ENCODE results near the gene SCPEP1. TPM values are rescaled to one million over a fixed set of nuclear protein-coding genes. Genes with fewer than 3 reads are reported as not detected.

SCPEP1 gene
- total RNA-seq, 2 donors from 2014 or later, result 13.7 to 22.9 TPM

DNA sequence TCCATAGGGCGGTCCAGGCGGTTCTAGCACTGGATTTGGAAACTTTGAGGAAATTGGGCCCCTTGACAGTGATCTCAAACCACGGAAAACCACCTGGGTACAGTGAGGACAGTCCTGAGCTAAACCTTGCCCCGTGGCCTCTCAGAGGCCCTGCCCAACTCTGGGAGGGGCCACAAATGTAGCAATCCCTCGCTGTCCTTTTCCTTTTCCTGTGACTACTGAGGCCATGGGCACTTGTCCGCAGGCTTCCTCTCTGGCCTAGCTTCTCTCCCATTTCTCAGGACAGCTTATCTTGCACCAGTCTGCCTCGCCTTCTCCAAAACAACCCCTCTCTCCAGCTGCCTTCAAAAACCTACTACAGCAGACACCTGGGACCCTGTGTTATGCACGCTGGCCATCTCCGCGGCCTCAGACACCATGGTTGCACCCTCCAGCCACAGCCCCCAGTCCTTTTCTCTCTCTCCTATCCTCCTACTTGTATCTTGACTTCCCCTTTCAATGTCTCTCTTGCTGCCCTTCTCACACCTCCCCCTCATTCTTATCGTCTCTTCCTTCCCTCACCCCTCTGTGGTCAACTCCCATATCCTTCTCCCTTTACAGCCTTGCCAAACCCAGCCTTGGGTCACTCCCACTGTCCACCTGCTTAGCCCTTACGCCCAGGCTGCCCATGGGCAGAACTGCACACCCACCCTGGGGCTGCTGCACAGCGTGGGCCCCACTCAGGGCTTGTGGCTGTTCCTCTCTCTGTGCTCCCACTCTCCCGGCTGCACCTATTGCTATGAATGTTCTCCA lies 7.6 kb downstream of the SCPEP1 start:
- intact Hi-C loops (cut with DNase I), result no loop called here
- TF ChIP-seq, protein P1, sequence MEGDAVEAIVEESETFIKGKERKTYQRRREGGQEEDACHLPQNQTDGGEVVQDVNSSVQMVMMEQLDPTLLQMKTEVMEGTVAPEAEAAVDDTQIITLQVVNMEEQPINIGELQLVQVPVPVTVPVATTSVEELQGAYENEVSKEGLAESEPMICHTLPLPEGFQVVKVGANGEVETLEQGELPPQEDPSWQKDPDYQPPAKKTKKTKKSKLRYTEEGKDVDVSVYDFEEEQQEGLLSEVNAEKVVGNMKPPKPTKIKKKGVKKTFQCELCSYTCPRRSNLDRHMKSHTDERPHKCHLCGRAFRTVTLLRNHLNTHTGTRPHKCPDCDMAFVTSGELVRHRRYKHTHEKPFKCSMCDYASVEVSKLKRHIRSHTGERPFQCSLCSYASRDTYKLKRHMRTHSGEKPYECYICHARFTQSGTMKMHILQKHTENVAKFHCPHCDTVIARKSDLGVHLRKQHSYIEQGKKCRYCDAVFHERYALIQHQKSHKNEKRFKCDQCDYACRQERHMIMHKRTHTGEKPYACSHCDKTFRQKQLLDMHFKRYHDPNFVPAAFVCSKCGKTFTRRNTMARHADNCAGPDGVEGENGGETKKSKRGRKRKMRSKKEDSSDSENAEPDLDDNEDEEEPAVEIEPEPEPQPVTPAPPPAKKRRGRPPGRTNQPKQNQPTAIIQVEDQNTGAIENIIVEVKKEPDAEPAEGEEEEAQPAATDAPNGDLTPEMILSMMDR (IDR thresholded peaks at IDR 0.05), result no peak
- DNase-seq, result no peak
- H3K4me1 ChIP-seq, result no peaks in the 10 kb centered on the region
- no peaks in the 10 kb centered on the region for H3K9me3 ChIP-seq
- H3K27ac ChIP-seq, result no peak overlapping the region
- no peak overlapping the region for H3K9ac ChIP-seq (ENCODE audit: low read depth in 2 of 2, low read length in 2 of 2)
- H3K27me3 ChIP-seq, result no peaks in the 10 kb centered on the region
- H3K4me3 ChIP-seq, result no peak overlapping the region
- H3K36me3 ChIP-seq, result no peaks in the 10 kb centered on the region

DNA sequence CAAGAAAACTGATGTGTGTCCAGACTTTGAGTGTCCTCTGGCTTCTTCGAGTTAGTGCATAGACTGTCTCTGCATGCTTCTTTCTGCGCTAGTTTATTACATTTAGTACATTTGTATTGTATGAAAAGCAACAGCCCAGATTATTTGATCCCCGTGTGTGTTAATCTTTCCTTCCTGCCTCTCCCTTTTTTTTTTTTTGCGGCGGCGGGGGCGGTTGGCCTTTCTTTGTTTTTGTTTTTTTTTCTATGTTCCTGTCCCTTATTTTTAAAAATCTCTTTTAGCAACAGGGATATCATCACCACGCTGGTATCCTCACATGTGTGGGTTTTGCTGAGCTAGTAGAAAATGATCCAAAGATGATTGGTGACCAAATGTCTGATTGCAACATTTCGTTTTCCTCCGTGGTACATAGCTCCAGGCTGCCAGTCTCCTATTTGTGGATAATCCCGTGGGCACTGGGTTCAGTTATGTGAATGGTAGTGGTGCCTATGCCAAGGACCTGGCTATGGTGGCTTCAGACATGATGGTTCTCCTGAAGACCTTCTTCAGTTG lies 9.4 kb downstream of the SCPEP1 start:
- no peak for DNase-seq
- intact Hi-C loops (cut with DNase I), result no loop called here
- H3K9me3 ChIP-seq, result no peaks in the 10 kb centered on the region
- no peak overlapping the region for H3K27ac ChIP-seq
- no peak overlapping the region for H3K9ac ChIP-seq (ENCODE audit: low read depth in 2 of 2, low read length in 2 of 2)
- TF ChIP-seq, protein P1 (IDR thresholded peaks at IDR 0.05), result no peak
- H3K4me1 ChIP-seq, result no peaks in the 10 kb centered on the region
- no peaks in the 10 kb centered on the region for H3K36me3 ChIP-seq
- H3K4me3 ChIP-seq, result no peak overlapping the region
- no peaks in the 10 kb centered on the region for H3K27me3 ChIP-seq

DNA sequence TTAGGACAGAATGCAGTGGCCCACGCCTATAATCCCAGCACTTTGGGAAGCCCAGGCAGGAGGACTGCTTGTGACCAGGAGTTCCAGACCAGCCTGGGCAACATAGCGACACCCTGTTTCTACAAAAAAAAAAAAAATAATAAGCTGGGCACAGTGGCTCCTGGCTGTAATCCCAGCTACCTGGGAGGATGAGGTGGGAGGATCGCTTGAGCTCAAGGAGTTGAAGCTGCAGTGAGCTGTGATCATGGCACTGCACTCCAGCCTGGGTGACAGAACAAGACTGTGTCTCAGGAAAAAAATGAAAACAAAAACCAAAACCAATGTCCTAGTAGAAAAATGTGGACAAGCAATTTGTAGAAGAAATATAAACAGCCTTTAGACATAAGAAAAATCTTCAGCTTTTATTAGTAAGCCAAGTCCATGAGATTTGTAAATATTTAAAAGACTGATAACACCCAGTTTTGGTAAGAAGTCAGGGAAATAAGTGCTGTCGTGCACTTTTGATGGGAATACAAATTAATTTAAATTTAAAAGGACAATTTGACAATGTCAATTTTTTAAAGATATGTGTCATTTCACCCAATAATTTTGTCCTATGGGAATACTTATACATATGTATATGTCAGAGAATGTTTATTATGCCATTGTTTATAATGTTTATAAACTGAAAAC lies 11.1 kb downstream of the SCPEP1 start:
- intact Hi-C loops (cut with DNase I), result no loop called here
- Histone ChIP-seq H3K9me3 (no peaks in the 10 kb centered on the region), H3K9ac (ENCODE audit: low read depth in 2 of 2, low read length in 2 of 2) (no peak overlapping the region), H3K4me3 (no peak overlapping the region), H3K27me3 (no peaks in the 10 kb centered on the region), H3K4me1 (no peaks in the 10 kb centered on the region), H3K27ac (no peak overlapping the region), H3K36me3 (no peaks in the 10 kb centered on the region)
- TF ChIP-seq, protein P1 (IDR thresholded peaks at IDR 0.05), result no peak
- no peak for DNase-seq

DNA sequence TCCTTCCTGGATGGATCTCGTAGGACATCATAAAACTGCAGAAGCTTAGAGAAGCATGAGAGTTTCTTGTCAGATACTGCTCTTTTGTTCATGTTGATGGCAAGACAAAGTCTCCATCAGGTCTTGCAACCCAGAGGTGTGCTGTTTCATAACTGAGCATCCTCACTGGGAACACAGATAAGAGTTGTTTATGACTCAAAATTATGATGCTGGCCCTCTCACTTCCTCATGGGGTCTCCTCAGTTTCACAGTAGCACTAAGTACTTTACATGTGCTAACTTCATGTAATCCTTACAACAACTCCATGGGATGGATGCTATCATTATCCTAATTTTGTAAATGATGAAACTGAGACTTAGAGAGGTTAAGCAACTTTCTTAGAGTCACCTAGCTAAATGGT lies 14.4 kb downstream of the SCPEP1 start:
- intact Hi-C loops (cut with DNase I), result no loop called here
- Histone ChIP-seq H3K36me3 (no peaks in the 10 kb centered on the region), H3K9ac (ENCODE audit: low read depth in 2 of 2, low read length in 2 of 2) (no peak overlapping the region), H3K27me3 (no peaks in the 10 kb centered on the region), H3K4me3 (no peak overlapping the region), H3K9me3 (no peaks in the 10 kb centered on the region), H3K27ac (no peak overlapping the region), H3K4me1 (no peaks in the 10 kb centered on the region)
- TF ChIP-seq, protein P1 (IDR thresholded peaks at IDR 0.05), result no peak
- DNase-seq, result no peak

DNA sequence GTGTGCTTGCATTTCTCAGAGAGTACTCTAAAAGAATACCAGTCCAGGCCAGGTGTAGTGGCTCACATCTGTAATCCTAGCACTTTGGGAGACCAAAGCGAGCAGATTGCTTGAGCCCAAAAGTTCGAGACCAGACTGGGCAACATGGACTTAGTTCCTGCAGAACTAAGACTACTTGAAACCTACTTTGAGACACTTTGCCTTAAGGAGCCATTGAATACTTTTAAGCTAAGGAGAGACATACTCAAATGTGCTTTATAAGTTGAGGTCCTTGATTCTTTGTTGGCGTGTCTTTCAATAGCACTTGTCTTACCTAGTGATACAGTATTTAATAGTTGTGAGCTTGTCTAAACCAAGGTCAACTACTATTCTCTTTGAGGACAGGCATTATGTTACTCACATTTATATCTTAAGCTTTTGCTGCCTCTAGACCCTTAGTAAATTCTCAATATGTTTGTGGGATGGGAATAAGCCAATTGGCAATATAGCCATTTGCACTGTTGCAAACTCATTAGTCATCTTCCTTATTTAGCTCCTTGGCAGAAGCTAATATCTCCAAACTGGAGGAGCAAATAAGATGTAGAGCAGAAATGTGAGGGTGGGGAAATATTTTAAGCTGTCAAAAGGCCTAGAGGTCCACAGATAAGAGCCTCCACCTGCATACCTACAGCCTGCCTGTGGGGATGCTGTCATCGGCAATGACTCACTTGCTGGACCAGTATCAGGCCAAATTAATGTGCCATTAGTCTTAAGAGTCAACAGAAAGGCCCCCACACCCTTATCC lies 16.3 kb downstream of the SCPEP1 start:
- Histone ChIP-seq H3K27me3 (no peaks in the 10 kb centered on the region), H3K9ac (ENCODE audit: low read depth in 2 of 2, low read length in 2 of 2) (no peak overlapping the region), H3K4me1 (no peaks in the 10 kb centered on the region), H3K4me3 (no peak overlapping the region), H3K27ac (no peak overlapping the region), H3K9me3 (no peaks in the 10 kb centered on the region), H3K36me3 (no peaks in the 10 kb centered on the region)
- no peak for DNase-seq
- intact Hi-C loops (cut with DNase I), result no loop called here
- TF ChIP-seq, protein P1 (IDR thresholded peaks at IDR 0.05), result no peak

All from colonic mucosa (tissue), 4 donors.